ENCODE data around the gene WDR7.
"Not testable (repeated sequence)": the region's sequence is repeated elsewhere in the genome, so short reads cannot be mapped to it uniquely, and the experiment has no call there.

The WDR7 gene

DNA sequence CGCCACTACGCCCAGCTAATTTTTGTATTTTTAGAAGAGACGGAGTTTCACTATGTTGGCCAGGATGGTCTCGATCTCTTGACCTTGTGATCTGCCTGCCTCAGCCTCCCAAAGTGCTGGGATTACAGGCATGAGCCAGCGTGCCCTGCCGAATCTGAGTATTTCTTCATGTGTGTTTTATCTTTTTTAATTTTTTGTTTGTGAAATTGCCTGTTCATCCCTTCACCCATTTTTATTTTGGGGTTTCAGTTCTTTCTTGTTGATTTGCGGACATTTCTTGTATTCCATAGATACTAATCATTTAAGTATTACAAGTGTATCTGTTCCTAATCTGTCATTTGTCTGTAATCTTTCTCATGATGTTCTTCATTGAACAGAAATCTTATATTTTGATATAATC is 3.1 kb downstream of the WDR7 start:
- not testable (repeated sequence) for DNase-seq (ENCODE audit: low read depth)

DNA sequence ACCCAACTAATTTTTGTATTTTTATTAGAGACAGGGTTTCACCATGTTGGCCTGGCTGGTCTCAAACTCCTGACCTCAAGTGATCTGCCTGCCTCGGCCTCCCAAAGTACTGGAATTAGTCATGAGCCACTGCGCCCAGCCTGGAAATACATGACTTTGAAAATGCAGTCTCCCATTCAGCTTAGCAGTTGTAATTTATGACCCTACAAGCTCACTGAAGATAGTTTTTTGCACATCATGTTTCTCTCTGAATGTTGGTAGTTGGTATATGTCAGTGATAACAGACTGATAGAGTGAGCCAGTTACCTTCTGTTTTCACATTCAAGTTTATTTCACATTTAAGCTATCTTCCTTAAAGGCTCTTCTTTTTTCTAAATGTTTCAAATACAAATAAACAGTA is 7.1 kb downstream of the WDR7 start:
- no peak for DNase-seq (ENCODE audit: low read depth)

DNA sequence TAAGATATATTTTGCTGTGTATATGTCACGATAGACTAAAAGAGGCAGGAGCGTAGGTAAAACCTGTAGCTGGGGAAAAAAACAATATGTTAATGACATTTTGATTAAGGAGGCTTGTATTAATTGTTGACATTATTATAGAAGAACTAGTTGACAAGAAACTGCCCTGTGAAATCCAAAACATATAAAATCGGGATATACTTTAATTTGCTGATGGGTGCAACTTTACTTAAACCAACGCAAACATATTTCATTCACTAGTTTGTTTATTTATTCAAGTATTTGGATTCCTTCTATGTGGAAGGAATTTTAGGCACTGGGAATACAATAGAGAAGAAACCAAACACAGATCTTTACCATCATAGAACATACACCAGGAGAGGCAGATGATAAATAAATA is 8.0 kb downstream of the WDR7 start:
- no peak for DNase-seq (ENCODE audit: low read depth)

DNA sequence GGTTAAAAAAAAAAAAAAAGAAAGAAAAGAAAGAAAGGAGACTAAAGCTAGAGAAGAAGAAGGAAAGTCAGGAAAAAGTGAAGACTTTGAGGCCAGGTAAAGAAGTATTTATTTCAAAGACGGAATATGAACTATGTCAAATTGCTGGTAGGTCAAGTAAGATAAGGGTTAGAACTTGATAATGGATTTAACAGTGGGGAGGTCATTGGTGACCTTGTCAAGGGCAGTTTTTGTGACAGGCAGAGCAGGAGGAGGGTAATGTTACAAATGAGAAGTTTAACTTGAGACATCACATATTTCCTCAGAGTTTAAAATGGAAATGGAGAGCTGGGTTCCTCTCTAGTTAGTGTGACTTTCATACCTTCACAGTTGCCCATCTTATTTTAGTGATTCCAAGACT is 9.5 kb downstream of the WDR7 start:
- no peak for DNase-seq (ENCODE audit: low read depth)

DNA sequence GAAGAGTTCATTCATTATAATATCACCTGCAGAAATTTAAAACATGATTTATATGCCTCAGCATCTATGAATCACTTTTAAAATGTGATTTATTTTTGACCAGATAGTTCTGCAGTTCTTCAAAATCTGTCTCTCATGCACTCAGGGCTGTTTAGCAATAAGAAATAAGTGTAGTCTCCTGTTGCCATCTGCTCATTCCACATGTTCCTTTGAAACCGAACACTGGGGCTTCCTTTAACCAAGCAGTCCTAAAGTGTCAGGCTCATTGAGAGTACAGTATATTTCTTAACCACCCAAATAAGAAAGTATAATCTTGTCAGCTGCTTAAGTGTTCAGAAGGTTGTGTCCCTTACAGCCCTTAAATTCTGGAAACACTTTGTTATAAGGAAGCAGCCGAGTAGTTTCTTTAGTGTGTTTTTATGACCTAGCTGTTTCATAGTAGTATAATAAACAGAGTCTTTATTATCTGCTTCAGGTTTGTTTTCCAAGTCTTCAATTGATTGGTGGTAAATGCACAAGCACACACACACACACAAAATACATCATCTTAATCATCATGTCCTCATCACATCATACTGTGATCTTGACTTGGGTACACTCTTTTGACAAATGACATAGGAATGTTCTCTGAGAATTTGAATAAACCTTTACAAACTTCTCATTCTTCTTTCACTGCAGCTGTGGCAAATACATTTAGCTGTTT is 10.4 kb downstream of the WDR7 start:
- DNase-seq (ENCODE audit: low read depth) = no peak

DNA sequence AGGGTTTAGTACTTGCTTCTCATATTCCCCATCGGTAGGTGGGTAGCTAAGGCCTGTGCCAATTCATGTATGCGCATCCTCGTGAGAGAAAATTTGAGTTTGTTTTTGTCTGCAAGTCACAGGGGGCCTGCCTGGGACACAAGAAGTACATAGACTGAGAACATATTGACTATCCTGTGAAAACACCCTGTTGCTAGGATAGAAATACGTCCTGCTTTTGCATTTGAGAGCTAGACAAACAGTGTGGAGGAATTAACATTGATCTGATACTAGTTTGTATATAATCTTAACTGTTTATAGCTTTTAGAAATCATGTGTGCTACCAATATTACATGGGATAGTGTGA is 10.9 kb downstream of the WDR7 start:
- no peak for DNase-seq (ENCODE audit: low read depth)

DNA sequence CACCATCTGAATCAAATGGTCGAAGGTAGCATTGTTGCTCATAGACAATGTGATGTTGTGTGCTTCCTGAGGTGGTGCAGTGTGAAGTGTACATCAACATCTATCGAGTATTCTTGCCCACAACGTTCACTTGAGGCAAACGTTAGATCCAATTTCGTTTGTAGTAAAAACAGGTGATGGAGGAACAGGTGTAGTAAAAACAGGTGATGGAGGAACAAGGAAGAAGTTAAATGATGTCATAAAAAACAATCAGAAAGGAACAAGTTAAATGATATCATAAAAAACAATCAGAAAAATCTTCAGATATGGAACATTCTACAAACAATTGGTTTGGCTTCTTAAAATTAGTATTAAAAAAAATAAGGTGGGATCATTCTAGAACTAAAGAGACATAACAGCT is 11.3 kb downstream of the WDR7 start:
- no peak for DNase-seq (ENCODE audit: low read depth)

DNA sequence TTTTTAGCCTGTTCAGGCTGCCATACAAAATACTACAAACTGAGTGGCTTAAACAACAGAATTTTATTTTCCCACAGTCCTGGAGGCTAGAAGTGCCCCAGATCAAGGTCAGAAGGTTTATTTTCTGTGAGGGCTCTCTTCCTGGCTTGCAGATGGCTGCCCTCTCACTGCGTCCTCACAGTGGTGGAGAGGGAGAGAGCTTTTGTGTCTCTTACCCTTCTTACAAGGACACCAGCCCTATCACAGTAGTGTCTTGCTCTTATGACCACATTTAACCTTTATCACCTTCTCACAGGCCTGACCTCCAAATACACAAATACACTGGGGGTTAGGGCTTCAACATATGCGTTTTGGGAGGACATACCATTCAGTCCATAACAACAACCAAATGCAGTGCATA is 11.7 kb downstream of the WDR7 start:
- DNase-seq (ENCODE audit: low read depth) = no peak

DNA sequence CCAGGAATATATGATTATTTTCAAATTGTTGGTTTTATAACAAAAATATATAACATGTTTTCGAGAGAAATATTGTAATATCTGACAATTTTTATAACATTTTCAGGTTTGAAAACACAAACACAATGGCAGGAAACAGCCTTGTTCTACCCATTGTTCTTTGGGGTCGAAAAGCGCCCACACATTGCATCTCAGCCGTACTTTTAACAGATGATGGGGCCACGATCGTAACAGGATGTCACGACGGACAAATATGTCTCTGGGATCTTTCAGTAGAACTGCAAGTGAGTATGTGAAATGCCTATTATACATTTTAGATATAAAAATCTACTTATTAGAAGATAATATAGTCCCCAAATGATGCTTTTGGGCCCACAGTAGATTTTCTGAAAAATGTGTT is 21.2 kb downstream of the WDR7 start:
- DNase-seq (ENCODE audit: low read depth) = no peak

DNA sequence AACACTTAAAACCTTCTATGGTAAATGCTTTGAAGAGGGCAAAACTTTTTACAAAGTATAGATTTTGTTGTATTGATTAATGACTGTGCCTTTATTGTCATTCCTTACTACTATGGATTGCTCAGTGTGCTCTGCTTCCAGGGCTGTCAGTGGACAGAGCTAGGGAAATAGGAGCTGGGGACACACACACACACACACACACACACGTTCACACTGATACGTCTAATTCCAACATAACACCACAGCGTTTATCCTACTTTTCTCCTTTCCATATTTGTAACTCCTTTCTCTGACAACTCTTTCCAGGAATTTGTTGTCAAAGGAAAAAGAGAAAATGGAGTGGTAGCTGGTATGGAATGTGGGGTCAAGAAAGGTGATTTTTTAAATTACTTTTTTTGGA is 21.8 kb downstream of the WDR7 start:
- no peak for DNase-seq (ENCODE audit: low read depth)

DNA sequence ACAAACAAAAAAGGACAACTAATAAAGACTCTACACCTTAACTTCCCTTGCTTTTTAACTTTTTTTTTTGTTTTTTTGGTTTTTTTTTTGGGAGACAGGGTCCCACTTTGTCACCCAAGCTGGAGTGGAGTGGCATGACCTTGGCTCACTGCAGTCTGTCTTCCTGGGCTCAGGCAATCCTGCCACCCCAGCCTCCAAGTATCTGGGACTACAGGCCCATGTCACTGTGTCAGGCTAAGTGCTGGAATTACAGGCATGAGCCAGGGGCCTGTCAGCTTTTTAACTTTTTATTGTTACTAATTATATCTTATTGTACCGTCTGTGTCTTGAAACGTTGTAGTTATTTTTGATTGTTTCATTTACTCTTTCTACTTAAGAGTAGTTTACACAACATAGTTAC is 25.5 kb downstream of the WDR7 start:
- DNase-seq (ENCODE audit: low read depth) = no peak

DNA sequence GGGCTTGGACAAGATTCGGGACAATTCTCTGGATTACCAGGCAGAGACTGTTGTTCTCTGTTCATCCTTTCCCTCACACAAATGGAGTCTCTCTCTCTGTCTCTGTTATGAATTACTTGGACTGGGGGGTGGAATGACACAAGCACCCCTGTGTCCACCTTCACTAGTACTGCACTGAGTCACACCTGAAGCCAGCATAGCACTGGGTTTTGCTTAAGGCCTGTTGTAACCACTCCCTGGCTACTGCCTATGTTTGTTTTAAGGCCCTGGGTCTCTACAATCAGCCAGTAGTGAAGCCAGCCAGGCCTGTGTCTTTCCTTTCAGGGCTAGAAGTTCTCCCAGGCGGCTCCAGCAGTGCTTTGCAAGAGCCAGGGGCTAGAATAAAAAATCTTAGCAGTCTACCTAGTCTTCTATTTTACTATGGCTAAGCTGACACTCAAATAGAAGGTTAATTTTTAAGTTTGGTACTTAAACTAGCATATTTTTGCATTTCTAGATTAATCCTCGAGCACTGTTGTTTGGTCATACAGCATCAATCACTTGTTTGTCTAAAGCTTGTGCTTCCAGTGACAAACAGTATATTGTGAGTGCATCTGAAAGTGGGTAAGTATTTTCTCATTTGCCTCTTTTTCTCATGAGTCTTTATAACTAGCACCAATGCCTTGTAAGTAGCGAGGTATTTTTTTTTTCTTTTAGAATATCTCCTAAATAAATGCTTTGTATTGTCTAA is 27.8 kb downstream of the WDR7 start:
- DNase-seq (ENCODE audit: low read depth) = no peak

DNA sequence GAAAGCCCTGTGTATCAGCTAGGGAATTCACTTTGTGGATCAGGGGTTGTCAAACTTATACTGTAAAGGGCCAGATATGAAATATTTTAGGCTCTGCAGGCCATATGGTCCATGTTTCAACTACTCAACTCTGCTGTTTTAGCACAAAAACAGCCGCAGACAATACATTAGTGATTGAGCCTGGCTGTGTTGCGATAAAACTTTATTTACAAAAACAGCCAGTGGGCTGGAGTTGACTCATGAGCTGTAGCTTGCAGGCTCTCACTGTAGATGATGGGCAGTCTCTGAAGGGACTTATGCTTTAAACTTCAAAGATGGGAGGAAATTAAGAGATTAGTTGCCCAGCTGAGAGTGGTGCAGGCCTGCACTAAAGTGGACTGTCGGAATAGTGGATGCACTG is 33.1 kb downstream of the WDR7 start:
- no peak for DNase-seq (ENCODE audit: low read depth)

DNA sequence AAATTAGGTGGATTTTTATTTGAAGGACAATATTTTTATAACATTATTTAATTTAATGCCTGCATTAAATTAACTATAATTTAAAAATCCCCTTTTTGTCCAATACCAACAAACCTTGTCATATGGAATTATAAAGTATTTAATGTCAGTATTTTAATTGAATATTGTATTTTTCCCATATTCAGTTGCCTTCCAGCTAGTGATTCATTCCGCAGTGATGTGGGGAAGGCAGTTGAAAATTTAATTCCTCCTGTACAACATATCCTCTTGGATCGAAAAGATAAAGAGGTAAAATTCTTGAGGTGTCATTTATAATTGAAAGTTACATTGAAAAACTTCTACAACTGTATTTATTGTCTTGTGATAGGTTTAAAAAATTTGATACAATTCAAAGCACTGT is 40.4 kb downstream of the WDR7 start:
- DNase-seq (ENCODE audit: low read depth) = no peak

DNA sequence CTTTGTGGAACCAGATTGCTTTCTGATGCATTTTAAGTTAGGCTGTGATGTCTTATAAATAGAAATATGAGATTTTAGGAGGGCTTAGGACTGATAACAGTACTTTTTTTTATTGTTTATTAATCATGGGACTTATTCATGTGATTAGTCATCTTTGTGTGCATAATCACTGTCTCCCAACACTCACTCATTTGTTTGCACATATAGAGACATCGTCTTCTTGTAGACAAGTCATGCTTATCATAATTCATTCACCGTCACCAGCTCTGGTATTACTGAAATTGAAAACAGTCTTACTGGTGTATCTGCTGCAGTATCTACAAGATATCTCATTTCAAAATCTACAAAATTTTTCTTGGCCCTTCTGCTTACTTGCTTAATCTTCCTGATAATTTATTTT is 45.8 kb downstream of the WDR7 start:
- DNase-seq (ENCODE audit: low read depth) = no peak

DNA sequence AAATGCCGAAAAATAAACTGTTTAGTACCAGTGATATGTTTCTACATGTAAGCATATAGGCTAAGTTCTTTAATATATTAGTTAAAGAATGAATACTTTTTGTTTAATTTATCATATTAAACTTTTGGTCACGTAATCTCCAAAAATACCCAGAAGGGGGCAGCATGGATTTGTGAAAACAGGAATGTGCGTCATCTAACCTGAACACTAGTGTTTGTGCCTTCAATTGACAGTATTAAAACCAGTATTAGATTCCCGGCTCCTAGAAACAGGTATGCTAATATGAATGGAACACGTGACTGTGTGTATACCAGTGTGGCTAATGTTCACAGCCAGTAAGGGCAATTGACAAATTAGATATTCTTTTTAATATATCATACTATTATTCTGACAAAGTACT is 51.8 kb downstream of the WDR7 start:
- DNase-seq (ENCODE audit: low read depth) = no peak

DNA sequence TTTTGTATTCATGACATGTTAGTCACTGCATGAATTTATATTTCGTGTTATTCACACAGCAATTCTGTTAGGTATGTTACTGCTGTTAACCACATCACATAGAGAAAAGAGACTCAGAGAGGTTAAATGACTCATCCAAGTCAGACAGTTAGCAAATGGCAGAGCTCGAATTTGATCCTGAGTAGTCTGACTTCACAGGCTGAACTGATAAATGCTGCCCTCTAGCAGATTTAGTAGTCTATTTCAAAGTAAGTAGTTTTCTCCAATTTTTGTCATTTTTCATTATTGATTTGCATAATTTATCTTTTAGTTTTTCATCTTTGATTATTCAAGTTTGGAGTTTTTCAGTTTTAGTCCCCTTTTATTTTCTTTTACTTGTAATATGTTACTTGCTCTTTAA is 58.3 kb downstream of the WDR7 start:
- DNase-seq (ENCODE audit: low read depth) = no peak

DNA sequence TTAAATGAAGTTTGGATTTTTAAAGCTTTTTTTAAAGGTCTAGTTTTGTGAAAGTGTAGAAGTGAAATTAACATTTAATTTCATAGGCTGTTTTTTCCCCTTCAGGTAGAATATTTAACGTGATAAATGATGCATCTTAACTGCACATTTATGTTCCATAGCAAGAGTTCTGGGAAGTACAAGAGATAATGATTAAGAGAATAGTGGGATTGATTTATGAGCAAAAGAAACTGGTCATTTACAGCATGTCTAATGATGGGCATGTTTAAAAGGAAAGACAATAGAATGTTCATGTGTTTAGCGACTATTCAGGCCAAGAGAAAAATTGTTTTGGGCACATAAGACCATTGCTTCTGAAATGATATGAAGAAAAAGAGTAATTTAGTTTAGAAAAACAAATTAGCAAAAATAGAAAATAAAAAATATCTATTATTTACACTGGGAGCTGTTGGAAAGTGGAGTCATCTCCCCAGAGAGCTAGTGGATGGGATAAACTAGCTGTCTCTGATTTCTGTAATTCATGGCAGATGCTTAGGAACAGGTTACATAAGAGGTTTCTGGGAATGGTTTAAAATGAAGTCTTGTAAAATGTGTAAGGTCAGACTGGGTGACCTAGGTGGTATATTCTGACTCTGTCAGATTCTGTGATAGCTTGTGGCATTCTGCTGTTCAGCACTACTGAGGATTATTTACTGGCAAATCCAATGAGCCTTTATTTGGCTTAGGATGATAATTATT is 60.7 kb downstream of the WDR7 start:
- DNase-seq (ENCODE audit: low read depth) = no peak

DNA sequence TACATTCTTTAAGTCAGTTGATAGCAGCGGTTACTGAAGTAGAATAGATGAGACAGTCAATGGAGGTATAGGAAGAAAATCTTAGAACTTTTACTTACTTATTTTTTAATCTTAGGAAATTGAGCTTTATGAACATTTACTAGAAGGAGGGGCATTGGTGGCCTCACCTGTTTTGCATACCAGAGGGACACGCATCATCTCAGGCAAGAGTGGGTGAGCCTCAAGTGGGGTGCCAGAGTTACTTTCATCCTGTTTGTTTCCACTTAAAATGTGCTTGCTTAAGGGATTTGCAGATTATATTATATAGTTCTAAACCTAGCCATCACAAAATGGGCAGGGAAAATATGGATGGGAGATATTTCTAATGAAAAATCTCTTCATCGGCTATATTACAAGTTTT is 61.6 kb downstream of the WDR7 start:
- DNase-seq (ENCODE audit: low read depth) = no peak

DNA sequence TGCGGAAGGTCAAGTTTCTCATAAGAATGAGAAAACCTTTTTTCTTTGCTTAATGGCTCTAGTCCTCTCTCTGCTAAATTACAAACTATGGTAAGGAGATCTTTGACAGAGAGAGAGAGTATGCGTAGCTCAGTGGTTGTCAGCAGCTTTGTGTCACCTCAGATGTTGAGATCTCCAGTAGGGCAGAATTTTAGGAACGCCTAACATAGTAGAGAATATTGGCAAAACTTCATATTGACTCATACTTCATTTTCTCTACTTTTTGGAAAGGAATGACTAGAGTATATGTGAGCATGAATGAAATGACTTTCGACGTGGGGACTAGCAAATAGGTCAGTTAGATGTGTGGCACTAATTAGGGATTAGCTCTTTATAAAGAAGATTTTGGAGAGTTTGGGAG is 64.0 kb downstream of the WDR7 start:
- no peak for DNase-seq (ENCODE audit: low read depth)

DNA sequence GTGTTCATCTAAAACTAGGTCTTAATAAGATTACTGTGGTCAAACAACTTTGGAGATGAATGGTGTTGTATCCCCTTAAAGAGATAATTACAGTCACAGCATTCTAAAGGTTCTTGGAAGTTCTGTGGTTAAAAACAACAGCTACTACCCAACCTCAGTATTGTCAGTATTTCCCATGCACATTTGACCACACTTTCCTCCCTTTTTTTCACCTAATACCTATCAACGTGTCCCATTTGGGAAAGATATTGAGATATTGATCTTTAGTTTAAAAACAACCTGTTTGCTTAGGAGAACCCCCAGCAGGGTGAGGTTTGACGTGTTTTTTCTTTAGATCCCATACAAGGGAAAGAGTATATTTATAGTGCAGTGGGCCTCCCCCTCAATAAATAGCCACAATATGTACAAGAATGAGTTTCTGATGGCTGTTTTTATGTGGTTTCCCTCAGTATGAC is 65.6 kb downstream of the WDR7 start:
- no peak for DNase-seq (ENCODE audit: low read depth)

DNA sequence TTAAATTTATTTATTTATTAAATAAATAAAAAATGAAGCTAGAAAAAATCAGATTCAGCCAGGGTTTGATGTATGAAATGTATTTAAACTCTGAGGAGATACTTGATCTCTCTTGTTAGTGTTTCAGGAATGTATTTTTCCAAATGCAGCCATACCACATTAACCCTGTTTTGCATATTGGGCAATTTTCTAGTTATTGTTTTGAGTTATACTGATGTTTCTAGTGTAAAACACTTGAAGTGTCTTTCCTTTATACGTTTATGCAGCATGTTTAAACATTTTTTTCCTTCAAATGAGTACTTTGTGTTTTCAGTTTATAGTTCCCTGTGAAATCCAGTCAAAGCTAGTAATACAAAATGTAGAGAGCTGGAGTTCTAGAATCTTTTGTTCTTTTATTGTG is 69.9 kb downstream of the WDR7 start:
- DNase-seq (ENCODE audit: low read depth) = no peak

DNA sequence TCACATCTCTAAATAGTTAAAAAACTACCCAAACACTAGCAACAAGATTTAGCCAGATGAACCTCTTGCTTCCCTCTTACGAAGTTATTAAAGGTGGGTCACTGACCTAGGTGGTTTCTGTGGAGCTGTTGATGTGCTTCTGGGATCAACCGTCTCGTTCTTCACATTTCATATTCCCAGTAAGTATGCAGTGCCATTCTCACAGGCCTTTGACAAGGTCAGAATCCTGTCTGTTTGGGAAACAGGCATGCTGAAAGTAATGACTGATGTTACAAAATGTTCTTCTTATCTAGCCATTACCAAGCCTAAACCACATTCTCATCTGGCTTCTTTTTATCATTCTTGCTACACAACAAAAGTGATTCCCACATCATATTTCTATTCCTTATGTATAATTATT is 70.3 kb downstream of the WDR7 start:
- no peak for DNase-seq (ENCODE audit: low read depth)
